CD4-positive, alpha-beta T cell treated with Interleukin-12 subunit alpha and Interleukin-12 subunit beta, for 1 hour (primary cell): ENCODE measurements around the gene SPATA31D4.
"Not testable (repeated sequence)": the region's sequence is repeated elsewhere in the genome, so short reads cannot be mapped to it uniquely, and the experiment has no call there.

Experiments used
- DNase-seq: peaks from one replicate; pipeline ENCODE4 v3.0.0-alpha.2; 2020

SPATA31D4 gene

DNA sequence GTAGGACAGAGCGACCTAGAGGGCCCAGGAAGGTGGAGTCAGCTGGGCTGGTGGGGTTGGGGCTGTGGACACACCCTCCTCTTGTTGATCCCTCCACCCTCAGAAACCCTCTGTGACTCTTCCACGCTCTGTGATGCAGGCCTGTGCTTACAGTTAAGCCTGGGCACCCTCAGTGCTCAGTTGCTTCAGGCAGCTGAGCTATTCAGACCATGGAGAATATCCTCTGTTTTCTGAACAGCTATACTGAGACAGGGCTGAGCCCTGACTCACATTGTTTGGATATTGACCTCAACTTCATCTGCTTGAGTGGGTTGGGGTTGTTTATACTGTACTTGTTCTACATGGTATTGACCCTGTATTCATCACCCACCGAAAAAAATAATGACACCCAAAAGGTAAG lies at the start of gene SPATA31D4:
SPATA31D4 (plus strand) TSS at position 124 of the 400 bp plus-strand sequence; CDS start at position 210, 86 bp downstream.
- DNase-seq = not testable (repeated sequence)

DNA sequence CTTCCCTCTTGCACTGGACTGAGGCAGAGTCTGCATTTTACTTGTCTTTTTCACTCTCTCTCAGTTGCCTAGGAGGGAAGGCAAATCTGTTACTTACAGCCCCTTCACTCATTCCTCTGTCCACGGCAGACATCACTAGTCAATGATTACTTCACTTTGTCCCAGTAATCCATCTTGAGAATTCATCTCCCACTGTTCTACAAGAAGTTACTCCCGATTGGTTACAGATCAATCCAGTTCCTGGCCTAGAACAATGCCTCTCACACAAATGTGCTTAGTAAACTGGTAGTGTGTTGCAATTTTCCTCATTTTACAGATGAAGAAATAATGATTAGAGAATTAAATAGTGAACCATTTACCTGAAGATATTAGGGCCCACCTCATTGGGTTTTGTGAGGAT lies 49.7 kb upstream of the SPATA31D4 start:
- DNase-seq = no peak

DNA sequence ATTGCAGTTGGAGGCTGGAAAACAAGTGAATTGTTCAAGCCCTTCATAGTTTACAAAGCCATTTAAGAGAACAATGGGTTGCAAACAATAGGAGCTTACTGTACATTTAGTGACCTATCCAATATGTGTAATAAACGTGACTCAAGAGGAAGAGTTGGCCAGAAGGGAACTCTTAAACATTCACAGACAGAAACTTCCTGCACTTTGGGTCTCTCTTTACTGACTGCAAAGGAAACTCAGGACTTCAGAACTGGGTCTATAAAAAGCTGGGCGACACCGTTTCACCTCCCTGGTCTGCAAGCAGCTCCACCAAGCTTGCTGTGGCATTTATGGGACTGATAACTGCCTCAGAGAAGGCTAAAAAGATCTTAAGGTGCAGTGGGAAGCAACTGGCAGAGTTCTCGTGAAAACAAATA lies 48.7 kb upstream of the SPATA31D4 start:
- no peak for DNase-seq

DNA sequence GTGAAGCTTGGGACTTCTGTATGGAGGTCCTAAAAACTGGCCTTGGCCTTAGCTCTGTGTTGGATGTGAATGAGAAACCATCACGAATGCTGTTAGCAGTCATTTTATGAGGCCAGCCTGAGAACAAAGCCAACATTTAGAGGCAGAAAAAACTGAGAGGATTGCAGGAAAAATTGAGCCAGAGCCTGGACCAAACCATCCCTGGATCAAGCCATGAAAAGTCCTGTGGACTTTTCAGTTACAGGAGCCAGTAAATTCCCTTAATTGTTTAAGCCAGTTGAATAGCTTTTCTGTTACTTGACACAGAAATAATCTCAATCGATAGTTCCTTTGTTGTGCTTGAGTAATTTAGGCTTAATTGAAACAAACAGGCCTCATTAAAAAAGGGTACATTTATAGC lies 42.6 kb upstream of the SPATA31D4 start:
- DNase-seq = no peak

DNA sequence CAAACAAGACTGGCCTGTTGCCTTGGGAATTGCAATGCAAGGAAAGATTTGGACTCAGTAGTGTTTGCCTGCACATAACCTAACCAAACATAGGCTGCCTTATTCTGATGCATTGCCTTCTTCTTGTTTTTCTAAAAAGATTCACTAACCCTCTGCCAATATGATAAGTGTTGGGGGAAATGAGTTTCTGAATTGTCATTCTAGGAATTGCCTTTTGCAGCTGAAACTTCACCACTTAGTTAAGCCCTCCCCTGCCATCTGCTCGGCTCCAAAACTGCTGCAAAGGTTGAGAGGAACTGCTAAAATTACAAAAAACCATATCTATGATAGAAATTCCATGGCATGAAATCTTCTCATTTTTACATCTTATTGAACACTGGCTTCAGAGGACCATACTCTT lies 41.6 kb upstream of the SPATA31D4 start:
- DNase-seq = no peak

DNA sequence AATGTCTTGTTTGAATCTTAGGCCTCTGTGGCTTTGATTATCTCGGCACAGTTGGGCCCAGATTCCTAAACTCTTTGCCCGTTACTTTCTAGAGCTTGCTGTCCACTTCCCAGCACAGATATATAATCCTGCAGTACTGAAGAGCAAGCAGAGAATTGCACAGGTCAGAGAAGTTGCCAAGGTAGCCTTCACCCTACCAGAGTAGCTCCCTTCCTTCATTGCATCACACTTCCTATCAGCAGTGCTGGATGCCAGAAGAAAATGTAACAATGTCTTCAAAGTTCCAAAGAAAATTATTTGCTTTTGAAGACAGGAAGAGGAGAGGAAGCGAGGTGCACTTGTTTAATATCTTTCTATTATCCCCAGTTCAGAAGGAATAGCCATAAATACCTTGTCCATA lies 38.1 kb upstream of the SPATA31D4 start:
- DNase-seq = no peak

DNA sequence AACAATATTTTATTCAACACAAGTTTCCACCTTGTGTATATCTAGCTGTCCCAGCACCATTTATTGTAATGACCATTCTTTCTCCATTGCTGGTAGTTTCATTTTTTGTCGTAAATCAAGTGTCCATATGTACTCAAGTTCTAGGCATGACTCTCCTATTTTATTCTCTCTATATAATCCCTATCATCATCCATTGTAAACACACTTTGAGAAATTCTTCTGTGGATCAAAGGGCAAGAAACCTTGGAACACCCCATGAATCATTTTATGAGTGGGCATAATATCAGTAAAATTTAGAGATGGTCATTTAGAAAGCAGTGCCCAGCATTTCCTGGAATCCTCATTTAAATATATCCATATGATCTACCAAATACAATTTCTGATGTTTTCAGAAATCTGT lies 35.8 kb upstream of the SPATA31D4 start:
- no peak for DNase-seq

DNA sequence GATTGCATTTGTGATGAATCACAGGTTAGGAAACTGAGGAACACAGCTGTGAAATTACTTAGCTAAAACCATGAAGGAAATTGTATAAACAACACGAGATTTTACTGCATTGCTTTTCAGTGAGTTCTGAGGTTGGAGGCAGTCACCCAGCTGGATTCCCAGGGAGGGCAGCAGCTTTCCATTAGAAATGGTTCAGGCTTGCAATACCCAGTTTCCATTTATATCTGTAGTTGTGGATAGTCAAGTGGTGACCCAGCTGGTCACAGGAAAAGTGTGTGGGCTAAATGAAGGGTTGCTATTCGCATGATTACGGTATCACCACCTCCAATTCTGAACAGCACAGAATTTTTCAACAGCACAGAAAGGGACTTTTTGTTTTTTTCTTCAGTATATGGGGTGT lies 34.3 kb upstream of the SPATA31D4 start:
- no peak for DNase-seq

DNA sequence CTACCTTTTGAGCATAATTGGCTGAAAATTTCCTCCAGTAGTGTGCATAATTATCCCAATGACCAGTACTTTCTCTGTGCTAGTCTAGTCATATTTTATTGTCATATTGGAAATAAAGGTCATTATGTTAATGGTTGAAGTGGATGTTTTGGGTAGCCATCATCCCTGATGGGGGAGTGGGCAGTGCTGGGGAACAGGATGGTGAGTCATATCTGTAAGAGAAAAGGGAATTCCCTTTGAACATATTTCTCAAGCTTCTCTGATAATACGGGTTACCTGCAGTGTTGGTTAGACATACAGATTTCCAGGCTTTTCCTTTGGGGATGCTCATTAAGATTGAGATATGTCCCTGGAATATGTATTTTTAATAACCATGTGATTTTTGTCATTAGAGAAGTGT lies 33.3 kb upstream of the SPATA31D4 start:
- DNase-seq = no peak

DNA sequence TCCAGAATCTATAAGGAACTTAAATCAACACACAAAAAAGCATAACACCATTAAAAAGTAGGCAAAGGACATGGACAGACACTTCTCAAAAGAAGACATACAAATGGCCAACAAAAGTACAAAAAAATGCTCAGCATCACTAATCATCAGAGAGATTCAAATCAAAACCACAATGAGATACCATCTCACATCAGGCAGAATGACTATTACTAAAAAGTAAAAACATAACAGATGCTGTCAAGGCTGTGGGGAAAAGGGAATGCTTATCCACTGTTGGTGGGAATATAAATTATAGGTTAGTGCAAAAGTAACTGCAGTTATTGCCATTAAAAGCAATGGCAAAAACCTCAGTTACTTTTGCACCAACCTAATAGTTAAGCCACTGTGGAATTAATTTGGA lies 32.2 kb upstream of the SPATA31D4 start:
- no peak for DNase-seq

DNA sequence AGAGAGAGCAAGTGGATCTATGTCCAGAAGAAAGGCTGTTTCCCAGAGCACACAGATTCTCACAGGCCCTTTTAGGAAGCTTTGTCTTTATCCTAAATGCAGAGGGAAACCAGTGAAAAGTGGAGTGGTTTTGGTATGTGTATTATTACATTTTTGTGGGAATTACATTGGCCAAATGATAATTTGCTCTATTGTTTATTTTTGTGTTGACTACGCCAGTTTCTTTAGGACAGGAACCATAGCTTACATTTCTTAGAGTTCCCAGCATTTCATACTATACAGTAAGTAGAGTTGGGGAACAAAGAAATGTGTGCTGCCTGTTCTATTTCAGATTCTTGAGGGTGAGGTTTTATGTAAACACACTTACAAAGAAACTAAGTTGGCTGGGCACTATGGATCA lies 29.4 kb upstream of the SPATA31D4 start:
- no peak for DNase-seq

DNA sequence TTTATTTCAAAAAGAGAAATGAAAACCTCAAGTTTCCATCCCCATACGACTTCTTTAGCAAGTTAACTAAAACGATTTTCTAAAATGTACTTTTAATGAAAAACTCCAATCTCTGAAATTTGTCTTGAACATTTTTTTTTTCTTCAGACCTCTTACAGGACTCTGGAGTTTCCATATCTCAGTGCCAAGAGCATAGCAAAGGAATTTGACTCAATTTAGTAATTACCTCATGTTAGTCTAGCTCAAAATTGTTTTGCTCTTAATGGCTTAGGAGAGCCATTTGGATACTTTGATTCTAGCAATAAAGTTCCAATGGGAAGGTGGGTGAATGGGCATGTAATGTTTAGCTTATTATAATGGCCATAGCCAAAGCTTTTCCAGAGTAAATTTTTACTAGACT lies 26.0 kb upstream of the SPATA31D4 start:
- no peak for DNase-seq

DNA sequence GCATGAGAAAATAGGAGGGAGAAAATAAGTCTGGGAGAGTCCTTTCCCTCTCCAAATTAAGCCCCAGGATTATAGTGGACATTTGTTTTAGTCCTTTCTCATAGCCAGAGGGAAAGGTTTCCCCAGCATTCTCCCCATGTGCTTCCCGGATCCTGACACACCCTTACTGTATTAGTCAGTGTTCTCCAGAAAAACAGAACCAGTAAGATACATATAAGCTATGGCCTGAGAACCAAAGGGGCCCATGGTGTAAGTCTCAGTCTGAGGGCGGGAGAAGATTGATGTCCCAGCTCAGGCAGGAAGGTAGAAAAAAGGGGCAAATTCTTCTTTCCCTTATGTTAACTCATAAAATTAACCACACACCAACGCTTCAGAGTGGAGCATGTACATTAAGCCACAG lies 25.6 kb upstream of the SPATA31D4 start:
- DNase-seq = no peak

DNA sequence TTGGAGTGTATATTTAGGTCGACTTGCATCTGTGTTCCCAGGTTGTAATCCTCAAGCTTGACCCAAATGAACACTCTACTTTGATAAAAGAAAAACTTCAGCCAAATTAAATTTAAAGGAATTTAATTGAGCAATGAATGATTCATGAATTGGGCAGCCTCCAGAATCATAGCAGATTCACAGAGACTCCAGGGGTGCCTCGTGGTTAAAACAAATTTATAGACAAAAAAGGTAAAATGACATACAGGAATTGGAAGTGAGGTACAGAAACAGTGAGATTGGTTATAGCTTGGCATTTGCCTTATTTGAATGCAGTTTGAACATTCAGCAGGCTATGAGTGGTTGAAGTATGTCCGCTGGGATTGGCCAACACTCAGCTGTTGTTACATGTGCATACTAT lies 21.6 kb upstream of the SPATA31D4 start:
- no peak for DNase-seq

DNA sequence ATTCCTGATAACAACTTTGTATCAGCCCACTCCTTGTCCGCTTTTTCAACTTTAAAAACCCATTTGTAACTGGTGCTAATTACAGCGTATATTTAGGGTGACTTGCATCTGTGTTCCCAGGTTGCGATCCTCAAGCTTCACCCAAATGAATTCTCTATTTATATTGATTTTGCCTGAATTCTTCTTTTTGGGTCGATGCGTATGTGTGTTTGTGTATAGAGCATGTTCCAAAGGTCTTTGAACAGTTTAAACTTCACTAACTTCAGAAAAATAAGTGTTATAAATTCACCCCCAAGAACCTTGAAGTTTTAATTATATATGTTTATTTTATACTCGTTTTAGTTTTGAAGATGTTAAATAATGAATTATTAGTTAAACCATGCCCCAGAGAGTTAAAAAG lies 16.1 kb upstream of the SPATA31D4 start:
- no peak for DNase-seq

DNA sequence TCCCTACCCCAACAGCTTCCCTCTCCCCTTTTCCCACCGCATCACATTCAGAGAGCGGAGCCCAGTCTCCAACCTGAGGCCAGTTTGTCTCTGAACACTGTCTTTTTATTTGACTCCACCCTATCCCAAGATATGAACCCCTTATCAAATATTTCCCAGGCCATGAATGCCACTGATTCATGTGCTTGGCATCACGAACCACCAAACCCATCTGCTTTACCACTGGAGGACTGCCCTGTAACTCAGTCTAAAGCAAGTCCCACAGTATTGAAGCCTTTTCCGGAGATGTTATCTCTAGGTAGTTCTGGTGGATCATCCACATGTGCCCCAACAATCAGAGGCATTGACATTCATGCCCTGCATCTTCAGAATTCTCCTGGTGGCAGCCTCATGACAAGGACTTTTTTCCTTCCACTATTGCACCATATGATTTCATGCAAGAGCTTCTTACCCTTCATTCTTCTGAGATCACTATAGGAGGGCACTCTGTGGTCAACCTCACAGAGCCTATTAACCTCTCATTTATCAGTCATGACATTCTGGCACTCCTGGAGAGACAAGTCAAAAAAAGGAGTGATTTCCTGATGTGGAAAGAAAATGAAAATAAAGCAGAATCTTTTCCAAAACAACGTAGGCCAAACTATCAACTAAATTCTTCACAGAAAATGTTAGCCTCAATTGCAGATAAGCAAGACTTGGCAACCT lies 12.3 kb upstream of the SPATA31D4 start:
- DNase-seq = no peak

DNA sequence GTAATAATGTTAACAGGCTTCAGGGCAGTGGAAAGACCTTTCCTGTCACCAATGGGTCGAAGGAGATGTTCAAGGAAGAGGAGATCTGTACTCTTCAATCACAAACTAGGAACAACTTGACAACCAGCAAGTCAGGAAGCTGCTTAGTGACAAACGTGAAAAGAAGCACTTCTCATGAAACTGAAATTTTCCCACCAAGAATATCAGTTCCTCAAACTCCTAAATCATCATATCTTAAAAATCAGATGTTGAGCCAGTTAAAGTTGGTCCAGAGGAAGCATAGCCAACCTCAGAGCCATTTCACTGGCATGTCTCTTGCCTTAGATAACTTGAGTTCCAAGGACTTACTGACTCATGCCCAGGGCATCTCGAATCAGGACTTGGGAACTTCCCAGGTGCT lies 9.7 kb upstream of the SPATA31D4 start:
- not testable (repeated sequence) for DNase-seq

DNA sequence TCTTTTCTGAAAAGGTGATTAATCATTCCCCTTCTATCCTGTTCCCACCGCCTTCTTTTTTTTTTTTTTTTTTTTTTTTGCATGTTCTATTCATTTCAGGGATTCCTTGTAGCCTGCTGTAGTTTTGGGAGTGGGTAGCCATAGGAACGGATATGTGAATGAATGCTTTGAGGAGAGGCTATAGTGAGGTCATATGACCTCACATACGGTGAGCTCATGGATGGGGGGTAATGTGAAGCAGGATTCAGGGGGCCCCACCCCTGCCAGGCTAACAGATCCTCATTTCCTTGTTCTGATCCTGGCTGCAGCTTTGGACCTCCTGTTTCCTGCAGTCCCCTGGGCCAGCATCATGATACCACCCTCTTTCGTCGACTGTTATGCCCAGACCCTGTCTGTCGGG lies 1.9 kb downstream of the SPATA31D4 start:
- DNase-seq = not testable (repeated sequence)

DNA sequence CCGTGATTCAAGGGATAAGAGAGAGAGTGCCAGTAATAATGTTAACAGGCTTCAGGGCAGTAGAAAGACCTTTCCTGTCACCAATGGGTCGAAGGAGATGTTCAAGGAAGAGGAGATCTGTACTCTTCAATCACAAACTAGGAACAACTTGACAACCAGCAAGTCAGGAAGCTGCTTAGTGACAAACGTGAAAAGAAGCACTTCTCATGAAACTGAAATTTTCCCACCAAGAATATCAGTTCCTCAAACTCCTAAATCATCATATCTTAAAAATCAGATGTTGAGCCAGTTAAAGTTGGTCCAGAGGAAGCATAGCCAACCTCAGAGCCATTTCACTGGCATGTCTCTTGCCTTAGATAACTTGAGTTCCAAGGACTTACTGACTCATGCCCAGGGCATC lies 5.3 kb downstream of the SPATA31D4 start:
- DNase-seq = not testable (repeated sequence)

DNA sequence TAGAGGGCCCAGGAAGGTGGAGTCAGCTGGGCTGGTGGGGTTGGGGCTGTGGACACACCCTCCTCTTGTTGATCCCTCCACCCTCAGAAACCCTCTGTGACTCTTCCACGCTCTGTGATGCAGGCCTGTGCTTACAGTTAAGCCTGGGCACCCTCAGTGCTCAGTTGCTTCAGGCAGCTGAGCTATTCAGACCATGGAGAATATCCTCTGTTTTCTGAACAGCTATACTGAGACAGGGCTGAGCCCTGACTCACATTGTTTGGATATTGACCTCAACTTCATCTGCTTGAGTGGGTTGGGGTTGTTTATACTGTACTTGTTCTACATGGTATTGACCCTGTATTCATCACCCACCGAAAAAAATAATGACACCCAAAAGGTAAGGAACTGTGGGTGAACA lies 15.2 kb downstream of the SPATA31D4 start, which contains the start of gene SPATA31D3:
SPATA31D3 (plus strand) TSS at position 108 of the 400 bp plus-strand sequence; CDS start at position 194, 86 bp downstream.
- not testable (repeated sequence) for DNase-seq

DNA sequence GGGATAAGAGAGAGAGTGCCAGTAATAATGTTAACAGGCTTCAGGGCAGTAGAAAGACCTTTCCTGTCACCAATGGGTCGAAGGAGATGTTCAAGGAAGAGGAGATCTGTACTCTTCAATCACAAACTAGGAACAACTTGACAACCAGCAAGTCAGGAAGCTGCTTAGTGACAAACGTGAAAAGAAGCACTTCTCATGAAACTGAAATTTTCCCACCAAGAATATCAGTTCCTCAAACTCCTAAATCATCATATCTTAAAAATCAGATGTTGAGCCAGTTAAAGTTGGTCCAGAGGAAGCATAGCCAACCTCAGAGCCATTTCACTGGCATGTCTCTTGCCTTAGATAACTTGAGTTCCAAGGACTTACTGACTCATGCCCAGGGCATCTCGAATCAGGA lies 20.4 kb downstream of the SPATA31D4 start:
- not testable (repeated sequence) for DNase-seq

DNA sequence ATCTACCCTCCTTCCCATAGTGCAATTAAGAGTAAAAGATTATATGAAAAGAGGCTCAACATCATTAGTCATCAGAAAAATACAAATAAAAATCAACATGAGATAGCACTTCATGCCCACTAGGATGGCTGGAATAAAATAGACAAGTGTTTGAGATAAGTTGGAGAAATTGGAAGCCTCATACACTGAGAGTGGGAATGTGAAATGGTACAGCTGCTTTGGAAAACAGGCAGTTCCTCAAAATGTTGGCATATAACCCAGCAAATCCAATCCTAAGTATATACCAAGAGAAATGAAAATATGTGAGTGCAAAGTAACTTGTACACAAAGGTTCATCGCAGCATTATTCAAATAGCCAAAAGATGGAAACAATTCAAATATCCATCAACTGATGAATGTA lies 24.9 kb downstream of the SPATA31D4 start:
- no peak for DNase-seq

DNA sequence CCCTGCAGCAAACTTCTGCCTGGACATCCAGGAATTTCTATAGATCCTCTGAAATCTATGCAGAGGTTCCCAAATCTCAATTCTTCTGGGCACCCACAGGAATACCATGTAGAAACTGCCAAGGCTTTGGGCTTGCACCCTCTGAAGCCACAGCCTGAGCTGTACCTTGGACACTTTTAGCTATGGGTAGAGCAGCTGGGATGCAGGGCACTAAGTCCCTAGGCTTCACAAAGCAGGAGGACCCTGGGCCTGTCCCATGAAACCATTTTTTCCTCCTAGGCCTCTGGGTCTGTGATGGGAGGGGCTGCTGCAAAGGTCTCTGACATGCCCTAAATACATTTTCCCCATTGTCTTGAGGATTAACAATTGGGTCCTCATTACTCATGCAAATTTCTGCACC lies 27.4 kb downstream of the SPATA31D4 start:
- no peak for DNase-seq

DNA sequence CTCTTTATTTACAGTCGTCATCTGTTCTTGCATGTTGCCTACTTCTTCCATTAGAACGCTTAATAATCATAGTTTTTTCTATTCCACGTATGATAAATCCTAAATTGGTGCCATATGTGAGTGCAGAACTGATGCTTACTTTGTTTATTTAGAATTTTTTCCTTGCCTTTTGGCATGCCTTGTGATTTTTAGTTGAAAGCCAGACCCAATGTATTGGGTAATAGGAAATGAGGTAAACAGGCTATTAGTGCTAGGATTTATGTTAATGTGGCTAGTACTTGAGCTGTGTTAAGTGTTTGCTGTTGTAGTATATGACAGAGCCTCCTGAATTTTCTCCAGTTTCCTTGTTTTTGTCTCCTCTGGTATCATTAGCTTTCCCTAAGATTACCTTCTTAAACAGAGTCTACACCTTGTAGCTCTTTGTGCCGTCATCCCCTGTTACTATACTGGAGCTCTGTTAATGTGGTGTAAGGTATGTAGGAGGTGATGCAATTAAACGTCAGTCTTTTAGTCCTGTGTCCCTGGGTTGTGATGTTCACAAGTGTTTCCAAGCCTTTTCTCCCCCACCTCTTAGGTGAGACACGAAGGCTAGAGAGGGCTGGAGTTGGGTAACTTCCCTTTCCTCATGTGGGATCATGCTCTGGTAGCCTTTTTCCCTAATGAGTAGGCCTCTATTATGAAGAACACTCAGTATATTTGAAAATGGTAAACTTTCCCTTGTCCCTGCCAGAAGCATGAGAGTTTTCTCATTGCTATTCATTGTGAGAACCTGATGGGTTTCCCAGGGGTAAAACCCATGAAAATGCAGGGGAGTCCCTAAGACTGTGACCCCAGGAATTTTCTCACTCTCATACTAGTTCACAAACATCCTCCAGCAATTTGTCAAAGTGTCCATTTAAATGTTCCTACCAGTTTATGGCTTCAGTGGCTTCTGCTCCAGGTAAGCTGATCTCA lies 36.3 kb downstream of the SPATA31D4 start:
- no peak for DNase-seq
